ENCODE data around the gene CLEC17A.

- TF ChIP-seq CTCF (IDR thresholded peaks at IDR 0.05) (no peak), POLR2A (IDR thresholded peaks at IDR 0.05) (no peak), POLR2AphosphoS5 (IDR thresholded peaks at IDR 0.05) (no peak), EP300 (IDR thresholded peaks at IDR 0.05) (no peak)
Measured at GRCh38 chr19:14595558-14595957, 12.7 kb downstream of the CLEC17A start.
